Aorta (tissue), 5 donors: ENCODE results near the gene PKNOX2. TPM values are rescaled to one million over a fixed set of nuclear protein-coding genes. Genes with fewer than 3 reads are reported as not detected.
A peak's percentile ranks its signal among the peaks of the same experiment; 100 is the strongest.

Experiments used
- ATAC-seq: fragments of 200-7000 bp; cut with Tn5 transposase; one replicate; pipeline ENCODE4 v1.9.1; 2022; ENCODE audit warnings: moderate library complexity; ENCODE audit not compliant: low FRiP score
- DNase-seq, 2 donors: peaks; one replicate each; pipeline ENCODE4 v3.0.0-alpha.2; 2020
- H3K27ac ChIP-seq, 2 donors: one replicate each; pipeline ENCODE4 v1.5.1; 2013; ENCODE audit warnings: low read length in 2 of 2, mild to moderate bottlenecking in 2 of 2, moderate library complexity in 2 of 2, control low read depth in 1 of 2, inconsistent platforms in 1 of 2, low read depth in 1 of 2
- H3K27me3 ChIP-seq, 2 donors: one replicate each; pipeline ENCODE4 v1.6.1; 2013; ENCODE audit warnings: control low read depth in 1 of 2, low read length in 1 of 2, mild to moderate bottlenecking in 1 of 2, moderate library complexity in 1 of 2; ENCODE audit not compliant: insufficient read depth in 2 of 2, control insufficient read depth in 1 of 2
- H3K36me3 ChIP-seq, 2 donors: one replicate each; pipeline ENCODE4 v1.6.1; 2013; ENCODE audit warnings: control low read depth in 1 of 2, low read length in 1 of 2, mild to moderate bottlenecking in 1 of 2; ENCODE audit not compliant: insufficient read depth in 2 of 2, control insufficient read depth in 1 of 2
- H3K4me1 ChIP-seq, 2 donors: one replicate each; pipeline ENCODE4 v1.6.1; 2013; ENCODE audit warnings: low read length in 2 of 2, control low read depth in 1 of 2, mild to moderate bottlenecking in 1 of 2, moderate library complexity in 1 of 2; ENCODE audit not compliant: insufficient read depth in 2 of 2, control insufficient read depth in 1 of 2
- H3K4me3 ChIP-seq, 2 donors: one replicate each; pipeline ENCODE4 v1.5.1; 2013; ENCODE audit warnings: low read length in 2 of 2, control low read depth in 1 of 2, mild to moderate bottlenecking in 1 of 2
- H3K9me3 ChIP-seq: one replicate; pipeline ENCODE4 v1.6.1; 2013; ENCODE audit warnings: mild to moderate bottlenecking, low read length; ENCODE audit not compliant: control insufficient read depth
- WGBS, 2 donors: extraction: QIAGEN DNeasy Blood & Tissue Kit; methylation state at CpG; one replicate each; pipeline ENCODE4 v1.1.7; 2013; 5-methylcytosine and 5-hydroxymethylcytosine counted together
- intact Hi-C, 2 donors: fragments of 100-400 bp; cut with DNase I; formaldehyde crosslinking; loops; one replicate each; pipeline versions ENCODE4 v1.14.2 to v1.15.0; 2022
- polyA plus RNA-seq, 2 donors: library from polyadenylated mRNA; stranded (reverse); fragments of 200-250 nt; gene quantifications; one replicate each; pipeline ENCODE4 v1.2.3, GENCODE V29; 2013
- total RNA-seq, 2 donors: library from RNA; stranded (reverse); fragmentation: NEBNext Ultra II Directional; extraction: Animal tissue kit (Norgen Biotek cat#: 25700); gene quantifications; one replicate each; pipeline ENCODE4 v1.2.1, GENCODE V29; 2021
- donor health status: healthy with polysubstance abuse.
- donor health status: Bipolar disorder and iron deficiency.
- donor health status: DM: no; HTN: no; CAD: no.
- donor health status: DM: no; HTN: no; CAD: no.
- donor health status: DM: yes; HTN: yes; CAD: no.

The PKNOX2 gene
- total and polyA plus RNA-seq, 4 donors, result 1.8 to 19.8 (median 5.8) TPM

- intact Hi-C loops, result no loop called here
- Histone ChIP-seq H3K4me1 (peaks cover 0 to 5% of the 10 kb centered on the region in 2 donors), H3K36me3 (no peaks in the 10 kb centered on the region), H3K9me3 (no peaks in the 10 kb centered on the region), H3K27me3 (no peaks in the 10 kb centered on the region), H3K4me3 (no peak overlapping the region), H3K27ac (no peak overlapping the region)
- DNase-seq, result peak in 1 of 2 donors; percentile 5
- 79 to 86% methylated on average over 2 of the region's 2 CpGs for WGBS, 2 donors
- peak; percentile 13 for ATAC-seq
Observed at GRCh38 chr11:125247431-125247830, 82.9 kb downstream of the PKNOX2 start.

DNA sequence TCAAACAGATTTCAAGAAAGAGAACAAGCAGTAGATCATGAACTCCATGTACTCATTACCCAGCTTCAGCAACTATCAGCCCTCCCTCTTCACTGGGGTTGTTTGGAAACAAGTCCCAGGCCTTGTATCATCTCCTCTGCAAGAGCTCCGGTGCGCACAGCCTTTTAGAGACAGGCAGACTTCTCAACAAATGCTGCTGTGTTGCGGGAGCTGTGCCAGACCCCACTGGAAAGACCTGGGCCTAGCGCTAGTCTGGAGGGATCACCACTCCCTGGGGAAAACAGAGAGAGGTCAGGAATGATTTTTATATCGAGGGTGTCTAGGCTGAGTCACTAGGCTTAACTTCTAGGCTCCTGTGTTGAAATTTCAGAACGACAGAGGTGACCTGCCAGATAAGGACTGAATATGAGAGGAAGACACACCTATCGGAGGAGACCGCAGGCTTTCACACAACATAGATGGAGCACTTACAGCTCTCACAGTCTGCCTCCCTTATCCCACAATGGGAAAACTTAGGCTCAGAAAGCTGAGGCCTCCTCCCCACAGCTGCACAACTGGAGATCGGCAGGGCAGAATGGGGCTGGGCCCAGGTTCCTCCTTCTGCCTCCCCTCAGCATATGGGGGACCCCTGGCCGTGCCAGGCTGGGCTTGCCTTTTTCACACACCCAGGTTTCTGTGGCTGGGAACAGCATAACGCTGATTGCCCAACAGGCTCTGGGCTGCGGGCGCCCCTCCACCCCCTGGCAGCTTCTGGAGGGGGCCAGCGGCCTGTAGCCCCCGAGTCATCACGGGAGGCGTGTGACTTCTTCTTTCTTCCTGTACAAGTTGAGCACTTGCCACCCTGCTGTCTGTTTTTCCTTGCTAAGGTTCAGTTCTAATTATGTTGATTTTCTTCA lies 86.0 kb downstream of the PKNOX2 start:
- no peak for ATAC-seq
- no peak overlapping the region for H3K27ac ChIP-seq
- 81 to 86% methylated on average over 17 of the region's 17 CpGs for WGBS, 2 donors
- peaks cover 0 to 5% of the 10 kb centered on the region in 2 donors for H3K4me1 ChIP-seq
- H3K27me3 ChIP-seq, result no peaks in the 10 kb centered on the region
- DNase-seq, result peak; percentile 38 to 40
- intact Hi-C loops, result no loop called here
- no peak overlapping the region for H3K4me3 ChIP-seq
- no peaks in the 10 kb centered on the region for H3K36me3 ChIP-seq
- no peaks in the 10 kb centered on the region for H3K9me3 ChIP-seq

- WGBS, 2 donors, result 97% methylated on average over 5 of the region's 5 CpGs
- DNase-seq (no peak), ATAC-seq (no peak)
- Histone ChIP-seq H3K27ac (no peak overlapping the region), H3K36me3 (no peaks in the 10 kb centered on the region), H3K27me3 (no peaks in the 10 kb centered on the region), H3K4me1 (peaks cover 0 to 5% of the 10 kb centered on the region in 2 donors), H3K9me3 (no peaks in the 10 kb centered on the region), H3K4me3 (no peak overlapping the region)
- intact Hi-C loops, result no loop called here
Observed at GRCh38 chr11:125251214-125251545, 86.6 kb downstream of the PKNOX2 start.

GRCh38 chr11:125251956-125252355 lies 87.4 kb downstream of the PKNOX2 start:
- 91 to 93% methylated on average over 7 of the region's 7 CpGs for WGBS, 2 donors
- no peak overlapping the region for H3K4me3 ChIP-seq
- no peaks in the 10 kb centered on the region for H3K36me3 ChIP-seq
- ATAC-seq (no peak), DNase-seq (peak in 1 of 2 donors; percentile 12)
- no peak overlapping the region for H3K27ac ChIP-seq
- intact Hi-C loops, result no loop called here
- H3K27me3 ChIP-seq, result no peaks in the 10 kb centered on the region
- no peaks in the 10 kb centered on the region for H3K9me3 ChIP-seq
- no peaks in the 10 kb centered on the region for H3K4me1 ChIP-seq

DNA sequence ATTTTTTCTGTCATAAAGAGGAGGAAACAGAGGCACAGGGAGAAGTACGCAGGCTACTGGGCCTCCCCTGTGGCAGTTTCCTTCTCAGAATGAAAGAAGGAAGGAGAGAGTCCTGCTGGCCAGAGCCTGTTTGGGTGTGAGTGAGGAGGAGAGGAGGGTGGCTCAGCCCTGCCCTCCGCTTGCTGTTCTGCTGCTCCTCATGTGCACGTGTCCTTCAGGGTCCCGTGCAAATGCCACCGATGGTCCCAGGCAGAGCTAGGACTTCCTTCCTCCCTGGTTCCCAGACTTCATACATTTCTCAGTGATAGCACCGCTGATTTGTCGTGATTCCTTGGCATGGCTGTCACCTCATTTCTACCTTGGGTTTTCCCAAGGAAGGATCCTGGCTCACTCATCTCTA lies 88.7 kb downstream of the PKNOX2 start:
- Histone ChIP-seq H3K27ac (no peak overlapping the region), H3K27me3 (no peaks in the 10 kb centered on the region), H3K9me3 (no peaks in the 10 kb centered on the region), H3K36me3 (no peaks in the 10 kb centered on the region), H3K4me3 (no peak overlapping the region), H3K4me1 (no peaks in the 10 kb centered on the region)
- intact Hi-C loops, result no loop called here
- ATAC-seq (no peak), DNase-seq (peak in 1 of 2 donors; percentile 29)
- 74 to 82% methylated on average over 7 of the region's 7 CpGs for WGBS, 2 donors

DNA sequence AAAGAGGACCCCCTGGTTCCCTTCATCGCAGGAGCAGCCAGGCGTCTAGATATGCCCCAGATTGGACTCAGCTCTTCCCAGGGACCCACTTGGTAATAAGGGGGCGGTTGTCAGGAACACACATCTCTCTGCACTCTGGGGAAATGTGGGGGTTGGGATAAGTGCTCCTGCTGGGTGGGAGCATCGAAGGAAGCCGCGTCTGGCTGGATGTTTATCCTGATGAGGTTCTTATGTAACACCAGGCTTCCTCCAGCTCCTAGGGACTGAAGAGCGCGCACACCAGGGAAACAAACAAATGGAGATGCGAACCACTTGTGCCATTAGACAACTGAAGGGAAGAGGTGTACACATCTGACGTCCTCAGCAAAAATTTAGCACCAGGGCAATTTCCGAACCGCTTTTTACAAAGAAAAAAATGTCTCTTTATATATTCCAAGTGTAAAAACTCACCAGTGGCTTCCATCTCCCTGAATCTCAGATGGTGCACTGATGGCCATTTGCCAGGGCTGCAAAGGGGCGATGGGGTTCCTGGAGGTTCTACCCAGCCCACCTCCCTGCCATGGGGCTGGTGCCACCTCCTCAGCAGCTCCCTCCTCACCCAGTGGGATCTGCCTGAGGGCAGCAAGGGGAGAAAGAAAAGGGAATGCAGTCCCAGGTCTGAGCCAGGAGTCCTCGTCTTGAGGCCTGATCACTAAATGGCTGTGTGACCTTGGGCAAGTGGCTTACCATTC lies 89.4 kb downstream of the PKNOX2 start:
- intact Hi-C loops, result no loop called here
- H3K9me3 ChIP-seq, result no peaks in the 10 kb centered on the region
- no peaks in the 10 kb centered on the region for H3K4me1 ChIP-seq
- no peaks in the 10 kb centered on the region for H3K27me3 ChIP-seq
- no peaks in the 10 kb centered on the region for H3K36me3 ChIP-seq
- no peak overlapping the region for H3K27ac ChIP-seq
- 89 to 91% methylated on average over 14 of the region's 14 CpGs for WGBS, 2 donors
- ATAC-seq (no peak), DNase-seq (peak in 1 of 2 donors; percentile 20)
- no peak overlapping the region for H3K4me3 ChIP-seq

GRCh38 chr11:125256541-125257189 lies 92.1 kb downstream of the PKNOX2 start:
- H3K4me1 ChIP-seq, result no peaks in the 10 kb centered on the region

DNA sequence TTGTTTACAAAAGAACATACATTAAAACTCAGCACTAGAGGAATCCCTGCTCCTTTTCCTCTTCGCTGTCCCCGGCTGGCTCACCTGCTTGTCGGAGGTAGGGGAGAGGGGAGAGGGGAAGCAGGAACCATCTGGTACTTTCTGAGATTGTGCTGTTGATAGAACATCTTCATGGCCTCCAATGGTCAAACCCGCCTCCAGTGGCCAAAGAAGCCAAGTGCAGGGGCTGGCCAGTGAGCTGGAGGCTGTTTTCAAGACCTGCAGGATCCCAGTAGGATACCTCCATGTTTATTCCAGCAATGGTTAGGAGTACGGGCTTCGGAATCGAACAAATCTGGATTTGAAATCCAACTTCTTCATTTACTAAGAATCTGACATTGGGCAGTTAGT lies 92.6 kb downstream of the PKNOX2 start:
- H3K27me3 ChIP-seq, result no peaks in the 10 kb centered on the region
- ATAC-seq (no peak), DNase-seq (peak in 1 of 2 donors; percentile 14)
- no peaks in the 10 kb centered on the region for H3K4me1 ChIP-seq
- H3K4me3 ChIP-seq, result no peak overlapping the region
- H3K36me3 ChIP-seq, result no peaks in the 10 kb centered on the region
- intact Hi-C loops, result loop anchor here in 1 of 2 donors (2.0 kb wide), 1 partner anchor 16 kb away; no protein-coding TSS in a partner anchor
- no peak overlapping the region for H3K27ac ChIP-seq
- no peaks in the 10 kb centered on the region for H3K9me3 ChIP-seq
- 92 to 95% methylated on average over 7 of the region's 7 CpGs for WGBS, 2 donors

More at GRCh38 chr11:125256541-125257189, 92.1 kb downstream of the PKNOX2 start:
- H3K4me3 ChIP-seq, result no peak overlapping the region
- no peaks in the 10 kb centered on the region for H3K27me3 ChIP-seq
- intact Hi-C loops, result loop anchor here in 1 of 2 donors (2.0 kb wide), 1 partner anchor 16 kb away; no protein-coding TSS in a partner anchor
- ATAC-seq (no peak), DNase-seq (peak in 1 of 2 donors; percentile 12)
- H3K36me3 ChIP-seq, result no peaks in the 10 kb centered on the region
- H3K27ac ChIP-seq, result no peak overlapping the region
- H3K9me3 ChIP-seq, result no peaks in the 10 kb centered on the region
- 92% methylated on average over 6 of the region's 6 CpGs for WGBS, 2 donors
